ENCODE measurements around the gene NT5DC2.

The NT5DC2 gene

GRCh38 chr3:52480768-52481715, 52.6 kb downstream of the NT5DC2 start:
- Histone ChIP-seq H3K36me3 (ENCODE audit: control insufficient read depth, insufficient read depth, low read length) (peaks cover 65% of the 10 kb centered on the region), H3K27me3 (ENCODE audit: control insufficient read depth, insufficient read depth, low read length, poor library complexity, severe bottlenecking) (no peaks in the 10 kb centered on the region), H3K4me3 (ENCODE audit: insufficient read depth, low read depth, low read length) (no peak overlapping the region), H3K27ac (ENCODE audit: insufficient read depth, low read depth, low read length, poor library complexity, severe bottlenecking) (no peak overlapping the region), H3K4me1 (ENCODE audit: control insufficient read depth, insufficient read depth, low read length) (no peaks in the 10 kb centered on the region), H3K9me3 (ENCODE audit: control insufficient read depth, low read length) (no peaks in the 10 kb centered on the region)
- WGBS, 2 experiments: 96 to 97% methylated on average over 27 of the region's 27 CpGs

DNA sequence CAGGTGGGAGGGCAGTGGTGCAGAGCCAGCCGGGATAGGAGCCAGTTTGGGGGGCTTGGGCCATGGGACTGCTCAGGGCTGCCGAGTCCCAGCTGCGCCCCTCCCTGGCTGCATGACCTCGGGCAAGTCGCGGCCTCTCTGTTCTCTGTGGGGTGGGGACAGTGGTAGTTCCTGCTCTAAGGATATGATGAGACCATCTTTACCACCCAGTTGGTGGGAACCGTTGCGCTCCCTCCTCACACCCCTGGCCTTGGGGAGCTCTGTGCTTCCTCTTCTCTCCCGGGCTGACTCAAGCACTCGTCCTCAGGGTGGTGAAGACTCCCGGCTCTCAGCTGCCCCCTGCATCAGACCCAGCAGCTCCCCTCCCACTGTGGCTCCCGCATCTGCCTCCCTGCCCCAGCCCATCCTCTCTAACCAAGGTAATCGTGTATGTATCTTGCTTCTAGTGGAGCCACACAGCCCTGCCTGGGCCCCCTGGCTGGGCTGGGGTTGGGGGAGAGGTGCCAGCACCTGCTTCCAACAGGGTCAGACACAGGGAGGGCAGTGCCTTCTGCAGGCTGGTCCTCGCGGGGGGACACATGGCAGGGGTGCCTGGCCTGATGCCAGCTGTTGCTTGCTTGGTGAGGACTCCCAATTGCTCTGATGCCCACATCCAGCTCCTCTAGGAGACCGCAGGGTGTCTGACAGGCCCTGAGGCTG, 53.6 kb downstream of the NT5DC2 start:
- peaks cover 67% of the 10 kb centered on the region for H3K36me3 ChIP-seq (ENCODE audit: control insufficient read depth, insufficient read depth, low read length)

GRCh38 chr3:52479037-52479876, 54.4 kb downstream of the NT5DC2 start:
- H3K4me1 ChIP-seq (ENCODE audit: control insufficient read depth, insufficient read depth, low read length): no peaks in the 10 kb centered on the region
- peaks cover 66% of the 10 kb centered on the region for H3K36me3 ChIP-seq (ENCODE audit: control insufficient read depth, insufficient read depth, low read length)
- H3K4me3 ChIP-seq (ENCODE audit: insufficient read depth, low read depth, low read length): no peak overlapping the region
- WGBS, 2 experiments: 94 to 95% methylated on average over 7 of the region's 7 CpGs
- H3K27me3 ChIP-seq (ENCODE audit: control insufficient read depth, insufficient read depth, low read length, poor library complexity, severe bottlenecking): no peaks in the 10 kb centered on the region
- no peak overlapping the region for H3K27ac ChIP-seq (ENCODE audit: insufficient read depth, low read depth, low read length, poor library complexity, severe bottlenecking)
- no peaks in the 10 kb centered on the region for H3K9me3 ChIP-seq (ENCODE audit: control insufficient read depth, low read length)

More for the DNA sequence above, 53.6 kb downstream of the NT5DC2 start:
- 94 to 96% methylated on average over 16 of the region's 16 CpGs for WGBS, 2 experiments
- H3K27me3 ChIP-seq (ENCODE audit: control insufficient read depth, insufficient read depth, low read length, poor library complexity, severe bottlenecking): no peaks in the 10 kb centered on the region
- H3K4me1 ChIP-seq (ENCODE audit: control insufficient read depth, insufficient read depth, low read length): no peaks in the 10 kb centered on the region
- no peaks in the 10 kb centered on the region for H3K9me3 ChIP-seq (ENCODE audit: control insufficient read depth, low read length)
- H3K4me3 ChIP-seq (ENCODE audit: insufficient read depth, low read depth, low read length): no peak overlapping the region
- H3K27ac ChIP-seq (ENCODE audit: insufficient read depth, low read depth, low read length, poor library complexity, severe bottlenecking): no peak overlapping the region

GRCh38 chr3:52477796-52478095, 55.9 kb downstream of the NT5DC2 start:
- 95 to 96% methylated on average over 6 of the region's 6 CpGs for WGBS, 2 experiments
- H3K36me3 ChIP-seq (ENCODE audit: control insufficient read depth, insufficient read depth, low read length): peaks cover 79% of the 10 kb centered on the region
- no peaks in the 10 kb centered on the region for H3K27me3 ChIP-seq (ENCODE audit: control insufficient read depth, insufficient read depth, low read length, poor library complexity, severe bottlenecking)
- no peak overlapping the region for H3K27ac ChIP-seq (ENCODE audit: insufficient read depth, low read depth, low read length, poor library complexity, severe bottlenecking)
- H3K9me3 ChIP-seq (ENCODE audit: control insufficient read depth, low read length): no peaks in the 10 kb centered on the region
- no peaks in the 10 kb centered on the region for H3K4me1 ChIP-seq (ENCODE audit: control insufficient read depth, insufficient read depth, low read length)
- no peak overlapping the region for H3K4me3 ChIP-seq (ENCODE audit: insufficient read depth, low read depth, low read length)

DNA sequence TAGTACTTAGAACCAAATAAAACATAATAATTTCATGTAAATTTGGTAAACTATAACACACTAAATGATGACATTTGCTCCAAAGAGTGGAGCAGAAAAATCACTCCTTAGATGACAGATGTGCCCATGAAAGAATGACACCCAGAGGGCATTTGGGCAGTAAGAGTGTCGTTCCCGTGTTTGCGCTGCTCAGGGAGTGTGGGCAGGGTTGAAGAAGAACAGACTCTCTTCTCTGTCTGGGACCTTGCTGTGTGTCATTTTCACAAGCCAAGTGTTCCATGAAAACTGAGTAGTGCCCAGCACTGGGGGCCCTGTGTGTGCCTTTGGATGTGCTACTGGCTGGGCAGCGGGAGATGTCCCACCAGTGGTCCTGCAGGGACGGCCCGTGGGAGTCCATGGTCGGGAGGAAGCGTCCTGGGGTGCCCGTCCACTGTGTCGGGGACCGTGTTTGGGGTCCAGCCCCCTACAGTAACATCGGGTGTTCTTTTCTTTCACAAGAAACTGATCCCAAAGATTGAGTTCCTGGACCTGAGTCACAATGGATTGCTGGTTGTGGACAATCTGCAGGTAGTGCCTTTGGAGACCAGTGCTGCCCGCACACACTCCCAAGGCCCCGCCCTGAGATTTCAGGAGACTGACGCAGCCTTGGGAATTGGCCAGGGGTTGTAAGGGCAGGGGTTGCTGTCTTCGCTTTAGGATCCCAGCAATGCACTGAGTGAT, 56.4 kb downstream of the NT5DC2 start:
- Histone ChIP-seq H3K27ac (ENCODE audit: insufficient read depth, low read depth, low read length, poor library complexity, severe bottlenecking) (no peak overlapping the region), H3K4me1 (ENCODE audit: control insufficient read depth, insufficient read depth, low read length) (no peaks in the 10 kb centered on the region), H3K9me3 (ENCODE audit: control insufficient read depth, low read length) (no peaks in the 10 kb centered on the region), H3K36me3 (ENCODE audit: control insufficient read depth, insufficient read depth, low read length) (peaks cover 79% of the 10 kb centered on the region), H3K4me3 (ENCODE audit: insufficient read depth, low read depth, low read length) (no peak overlapping the region), H3K27me3 (ENCODE audit: control insufficient read depth, insufficient read depth, low read length, poor library complexity, severe bottlenecking) (no peaks in the 10 kb centered on the region)
- 96 to 97% methylated on average over 16 of the region's 16 CpGs for WGBS, 2 experiments

All from ectodermal cell (in vitro differentiated cells).